ENCODE measurements around the gene DOP1B.
"Not testable (repeated sequence)": the region's sequence is repeated elsewhere in the genome, so short reads cannot be mapped to it uniquely, and the experiment has no call there.

GRCh38 chr21:36144233-36144632 is 12.4 kb upstream of the DOP1B start:
- not testable (repeated sequence) for TF ChIP-seq CTCF (conservative IDR thresholded peaks at IDR 0.05; ENCODE audit: low read length); EZH2phosphoT487 (IDR thresholded peaks at IDR 0.05; ENCODE audit: borderline replicate concordance)

All from Loucy (cell line).